Ishikawa (cell line): ENCODE data around the gene ERC1.

Experiments
- CEBPB ChIP-seq: IDR thresholded peaks from 2 replicates; pipeline ENCODE4 v1.6.1; 2012
- CREB1 ChIP-seq: IDR thresholded peaks from 2 replicates; pipeline ENCODE4 v1.6.1; 2012; ENCODE audit warnings: low read depth
- EGR1 ChIP-seq: IDR thresholded peaks from 2 replicates; pipeline ENCODE4 v1.6.1; 2012
- EP300 ChIP-seq: IDR thresholded peaks from 2 replicates; pipeline ENCODE4 v1.6.1; 2012; ENCODE audit warnings: borderline replicate concordance
- FOXM1 ChIP-seq: IDR thresholded peaks from 2 replicates; pipeline ENCODE4 v1.6.1; 2012; ENCODE audit warnings: low read depth, borderline replicate concordance
- MAX ChIP-seq: IDR thresholded peaks from 2 replicates; pipeline ENCODE4 v1.6.1; 2012
- NFIC ChIP-seq: IDR thresholded peaks from 2 replicates; pipeline ENCODE4 v1.6.1; 2012
- RAD21 ChIP-seq: IDR thresholded peaks from 2 replicates; pipeline ENCODE4 v1.6.1; 2012; ENCODE audit warnings: low read depth
- REST ChIP-seq: IDR thresholded peaks from 2 replicates; pipeline ENCODE4 v1.6.1; 2012; ENCODE audit warnings: low read depth, mild to moderate bottlenecking
- TAF1 ChIP-seq: IDR thresholded peaks from 2 replicates; pipeline ENCODE4 v1.6.1; 2012; ENCODE audit warnings: low read depth, mild to moderate bottlenecking
- TCF12 ChIP-seq: IDR thresholded peaks from 2 replicates; pipeline ENCODE4 v1.6.1; 2012; ENCODE audit warnings: low read depth
- TEAD4 ChIP-seq: IDR thresholded peaks from 2 replicates; pipeline ENCODE4 v1.6.1; 2012
- USF1 ChIP-seq: IDR thresholded peaks from 2 replicates; pipeline ENCODE4 v1.6.1; 2012
- YY1 ChIP-seq: IDR thresholded peaks from 2 replicates; pipeline ENCODE4 v1.6.1; 2012; ENCODE audit warnings: low read depth
- ZBTB7A ChIP-seq: IDR thresholded peaks from 2 replicates; pipeline ENCODE4 v1.6.1; 2012; ENCODE audit warnings: low read depth

Gene ERC1

GRCh38 chr12:1059162-1059561 lies 68.1 kb downstream of the ERC1 start:
- TF ChIP-seq TEAD4 = no peak
- TF ChIP-seq TCF12 = no peak
- no peak for TF ChIP-seq NFIC
- TF ChIP-seq CEBPB = no peak
- no peak for TF ChIP-seq ZBTB7A
- no peak for TF ChIP-seq FOXM1

- TF ChIP-seq YY1 = no peak
- TF ChIP-seq FOXM1 = no peak
- no peak for TF ChIP-seq CEBPB
- no peak for TF ChIP-seq EGR1
- no peak for TF ChIP-seq USF1
- TF ChIP-seq MAX = no peak
- TF ChIP-seq CREB1 = no peak
- no peak for TF ChIP-seq EP300
- no peak for TF ChIP-seq ZBTB7A
- no peak for TF ChIP-seq NFIC
- TF ChIP-seq REST = no peak
- TF ChIP-seq RAD21 = no peak
- TF ChIP-seq TEAD4 = no peak
- no peak for TF ChIP-seq TAF1
- no peak for TF ChIP-seq TCF12
These were observed 72.8 kb downstream of the ERC1 start for GRCh38 chr12:1063852-1064251.

- TF ChIP-seq RAD21 (no peak), REST (no peak), YY1 (no peak), NFIC (no peak), TAF1 (no peak), FOXM1 (no peak), TEAD4 (no peak), EGR1 (no peak)
These were observed 73.3 kb downstream of the ERC1 start for GRCh38 chr12:1064317-1064716.

- TF ChIP-seq CREB1 (no peak), MAX (no peak), YY1 (no peak), NFIC (no peak)
These were observed 74.6 kb downstream of the ERC1 start for GRCh38 chr12:1065629-1066028.

GRCh38 chr12:1069846-1070245 lies 78.8 kb downstream of the ERC1 start:
- TF ChIP-seq FOXM1 = no peak
- no peak for TF ChIP-seq TAF1
- TF ChIP-seq TCF12 = no peak
- no peak for TF ChIP-seq CEBPB
- TF ChIP-seq NFIC = no peak
- TF ChIP-seq EP300 = no peak
- TF ChIP-seq CREB1 = no peak
- TF ChIP-seq REST = no peak
- no peak for TF ChIP-seq YY1
- no peak for TF ChIP-seq RAD21
- no peak for TF ChIP-seq TEAD4
- no peak for TF ChIP-seq USF1
- TF ChIP-seq MAX = no peak
- no peak for TF ChIP-seq EGR1
- no peak for TF ChIP-seq ZBTB7A
